ENCODE measurements around the gene CDH16. TPM values are rescaled to one million over a fixed set of nuclear protein-coding genes. Genes with fewer than 3 reads are reported as not detected.

Gene CDH16
- total RNA-seq, 1 donor from 2014 or later = 0.81 TPM

DNA sequence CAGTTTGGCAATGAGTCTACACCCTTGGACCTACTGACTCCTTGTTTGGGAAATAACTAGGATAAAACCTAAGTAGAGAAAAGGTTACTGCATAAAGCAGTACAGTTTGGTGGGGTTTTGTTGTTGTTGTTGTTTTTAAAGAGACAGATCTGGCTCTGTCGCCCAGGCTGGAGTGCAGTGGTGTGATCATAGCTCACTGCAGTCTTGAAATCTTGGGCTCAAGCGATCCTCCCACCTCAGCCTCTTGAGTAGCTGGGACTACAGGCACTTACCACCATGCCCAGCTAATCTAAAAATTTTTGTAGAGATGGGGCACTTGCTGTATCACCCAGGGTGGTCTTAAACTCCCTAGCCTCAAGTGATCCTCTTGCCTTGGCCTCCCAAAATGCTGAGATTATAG is 37.1 kb downstream of the CDH16 start:
- H3K4me3 ChIP-seq (ENCODE audit: low read depth, low read length) = peak overlapping the region; percentile 90
- TF ChIP-seq, protein P1, sequence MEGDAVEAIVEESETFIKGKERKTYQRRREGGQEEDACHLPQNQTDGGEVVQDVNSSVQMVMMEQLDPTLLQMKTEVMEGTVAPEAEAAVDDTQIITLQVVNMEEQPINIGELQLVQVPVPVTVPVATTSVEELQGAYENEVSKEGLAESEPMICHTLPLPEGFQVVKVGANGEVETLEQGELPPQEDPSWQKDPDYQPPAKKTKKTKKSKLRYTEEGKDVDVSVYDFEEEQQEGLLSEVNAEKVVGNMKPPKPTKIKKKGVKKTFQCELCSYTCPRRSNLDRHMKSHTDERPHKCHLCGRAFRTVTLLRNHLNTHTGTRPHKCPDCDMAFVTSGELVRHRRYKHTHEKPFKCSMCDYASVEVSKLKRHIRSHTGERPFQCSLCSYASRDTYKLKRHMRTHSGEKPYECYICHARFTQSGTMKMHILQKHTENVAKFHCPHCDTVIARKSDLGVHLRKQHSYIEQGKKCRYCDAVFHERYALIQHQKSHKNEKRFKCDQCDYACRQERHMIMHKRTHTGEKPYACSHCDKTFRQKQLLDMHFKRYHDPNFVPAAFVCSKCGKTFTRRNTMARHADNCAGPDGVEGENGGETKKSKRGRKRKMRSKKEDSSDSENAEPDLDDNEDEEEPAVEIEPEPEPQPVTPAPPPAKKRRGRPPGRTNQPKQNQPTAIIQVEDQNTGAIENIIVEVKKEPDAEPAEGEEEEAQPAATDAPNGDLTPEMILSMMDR (conservative IDR thresholded peaks at IDR 0.05; ENCODE audit: low read depth, low read length) = no peak
- no peak for DNase-seq (ENCODE audit: low read depth)

DNA sequence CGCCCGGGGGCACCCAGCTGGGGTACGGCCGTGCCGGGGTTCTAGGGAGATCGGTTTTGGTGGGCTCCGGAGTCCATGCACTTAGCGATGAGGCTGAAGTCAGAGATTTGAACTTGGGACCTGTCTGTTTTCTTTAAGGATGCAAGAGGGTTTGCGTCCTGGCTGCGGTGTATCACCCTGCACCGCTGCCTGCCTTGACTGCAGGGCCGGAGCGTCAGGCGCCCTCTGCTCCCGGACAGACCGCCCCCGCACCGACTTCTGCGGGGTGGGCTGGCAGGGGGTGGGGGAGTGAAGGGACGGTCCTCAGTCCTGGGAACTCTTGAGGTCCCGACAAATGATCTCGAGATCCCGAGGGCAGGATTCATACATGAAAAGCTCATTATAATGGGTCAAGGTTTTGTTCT is 37.7 kb downstream of the CDH16 start:
- TF ChIP-seq, protein P1 (conservative IDR thresholded peaks at IDR 0.05; ENCODE audit: low read depth, low read length) = no peak
- no peak for DNase-seq (ENCODE audit: low read depth)
- H3K4me3 ChIP-seq (ENCODE audit: low read depth, low read length) = peak overlapping the region; percentile 90

DNA sequence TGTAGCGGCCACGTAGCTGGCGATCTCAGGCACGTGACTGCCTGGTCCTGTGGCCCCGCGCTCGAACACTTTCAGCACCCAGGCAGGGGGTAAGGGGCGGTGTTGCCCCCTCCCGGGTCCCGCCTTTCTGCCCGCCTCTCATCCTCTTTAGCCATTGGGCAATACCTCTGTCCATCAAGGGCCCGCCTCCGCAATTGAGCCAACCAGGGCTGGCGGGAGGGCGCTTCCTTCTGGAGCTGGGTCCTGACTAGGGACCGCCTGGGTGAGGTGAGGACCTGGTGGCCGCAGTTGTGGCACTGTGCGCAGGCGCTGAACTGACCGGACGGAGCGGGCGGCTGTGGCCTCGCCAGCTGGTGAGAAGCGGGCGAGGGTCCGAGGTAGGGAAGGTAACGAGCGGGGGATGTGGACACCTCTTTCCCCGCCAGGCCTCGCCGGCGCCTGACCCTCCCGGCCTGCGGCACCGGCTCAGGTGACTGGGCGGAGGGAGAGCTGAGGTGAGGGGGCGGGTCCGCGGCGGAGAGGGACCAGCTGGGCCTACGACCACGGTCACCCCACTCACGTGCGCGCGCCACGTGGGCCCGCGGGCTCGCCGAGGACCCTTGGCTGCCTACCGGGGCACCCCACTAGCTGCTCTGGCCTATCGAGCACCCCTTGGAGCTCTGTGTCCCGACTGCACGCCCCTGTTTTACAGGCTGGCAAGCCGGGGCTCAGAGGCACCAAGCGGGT is 38.2 kb downstream of the CDH16 start, which contains the start of gene PDP2:
PDP2 (plus strand) TSS at position 228 of the 726 bp plus-strand sequence. CDS start 3,770 bp downstream, outside the sequence.
- H3K4me3 ChIP-seq (ENCODE audit: low read depth, low read length) = peak within 1 kb of the TSS; percentile 90
- TF ChIP-seq, protein P1 (conservative IDR thresholded peaks at IDR 0.05; ENCODE audit: low read depth, low read length) = no peak
- no peak for DNase-seq (ENCODE audit: low read depth)

DNA sequence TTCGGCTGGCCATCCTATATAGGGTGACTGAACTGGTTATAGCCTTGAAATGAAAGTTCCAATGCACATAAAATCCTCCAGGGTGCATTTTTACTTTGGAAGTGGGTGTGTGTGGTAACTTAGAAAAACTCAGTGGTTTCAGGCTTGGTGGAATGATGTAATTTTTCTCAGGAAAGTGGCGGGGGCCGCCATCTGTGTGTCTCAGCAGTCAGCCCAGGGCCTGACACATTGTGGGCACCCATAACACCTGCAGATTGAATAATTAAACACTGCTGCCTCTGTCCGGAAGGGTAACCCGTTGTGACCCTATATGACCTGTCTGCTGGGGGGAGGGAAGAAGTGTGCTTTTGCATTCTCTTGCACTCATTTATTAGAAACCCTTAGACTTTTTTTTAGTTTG is 40.6 kb downstream of the CDH16 start:
- TF ChIP-seq, protein P1 (conservative IDR thresholded peaks at IDR 0.05; ENCODE audit: low read depth, low read length) = no peak
- no peak for DNase-seq (ENCODE audit: low read depth)
- H3K4me3 ChIP-seq (ENCODE audit: low read depth, low read length) = no peak overlapping the region

DNA sequence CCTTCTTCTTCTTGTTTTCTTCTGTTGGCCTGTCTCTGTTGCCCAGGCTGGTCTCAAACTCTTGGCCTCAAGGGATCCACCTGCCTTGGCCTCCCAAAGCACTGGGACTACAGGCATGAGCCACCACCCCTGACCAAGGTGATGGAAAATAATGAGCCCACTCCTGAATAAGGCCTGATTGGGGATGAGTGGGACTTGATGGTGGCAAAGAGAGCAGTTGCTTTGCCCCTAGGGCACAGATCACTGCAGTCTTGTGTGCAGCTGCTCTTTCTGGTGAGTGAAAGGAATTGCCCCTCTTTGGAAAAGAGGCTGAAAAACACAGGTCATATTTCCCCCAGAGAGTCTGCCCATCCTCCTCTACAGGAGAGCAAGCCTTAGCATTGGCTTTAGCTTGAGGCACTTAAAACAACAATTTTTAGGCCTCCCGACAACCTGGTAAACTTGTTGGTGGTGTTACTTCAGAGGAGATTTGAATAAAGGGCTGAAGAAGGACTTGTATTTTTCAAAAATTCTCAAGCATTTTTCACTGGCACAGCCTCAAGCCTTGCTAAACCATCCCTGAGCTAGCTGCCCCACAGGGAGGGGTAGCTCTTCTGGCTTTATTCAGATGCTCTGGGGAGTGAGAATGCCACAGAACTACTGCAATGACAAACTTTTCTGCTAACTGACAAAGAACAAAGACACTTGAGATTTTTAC is 44.5 kb downstream of the CDH16 start:
- DNase-seq (ENCODE audit: low read depth) = no peak
- TF ChIP-seq, protein P1 (conservative IDR thresholded peaks at IDR 0.05; ENCODE audit: low read depth, low read length) = no peak
- no peak overlapping the region for H3K4me3 ChIP-seq (ENCODE audit: low read depth, low read length)

DNA sequence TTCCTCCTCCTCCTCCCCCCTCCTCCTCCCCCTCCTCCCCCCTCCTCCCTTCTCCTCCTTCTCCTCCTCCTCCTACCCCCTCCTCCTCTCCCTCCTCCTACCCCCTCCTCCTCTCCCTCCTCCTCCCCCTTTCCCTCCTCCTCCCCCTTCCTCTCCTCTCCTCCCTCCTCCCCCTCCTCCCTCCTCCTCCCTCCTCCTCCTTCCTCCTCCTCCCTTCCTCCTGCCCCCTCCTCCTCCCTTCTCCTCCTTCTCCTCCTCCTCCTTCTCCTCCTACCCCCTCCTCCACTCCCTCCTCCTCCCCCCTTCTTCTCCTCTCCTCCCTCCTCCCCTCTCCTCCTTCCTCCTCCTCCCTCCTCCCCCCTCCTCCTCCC is 45.0 kb downstream of the CDH16 start:
- H3K4me3 ChIP-seq (ENCODE audit: low read depth, low read length) = no peak overlapping the region
- TF ChIP-seq, protein P1 (conservative IDR thresholded peaks at IDR 0.05; ENCODE audit: low read depth, low read length) = no peak

More for the DNA sequence above, 45.0 kb downstream of the CDH16 start:
- no peak for DNase-seq (ENCODE audit: low read depth)

Measured in epithelial cell of proximal tubule (primary cell).